HG02763 (cell line): ENCODE data around the gene NAA10.

ENCODE experiments used
- ATAC-seq: cut with Tn5 transposase; IDR thresholded peaks from one replicate; pipeline ENCODE4 v1.9.1; 2021; ENCODE audit warnings: mild to moderate bottlenecking, moderate library complexity; ENCODE audit not compliant: unreplicated experiment

The NAA10 gene

DNA sequence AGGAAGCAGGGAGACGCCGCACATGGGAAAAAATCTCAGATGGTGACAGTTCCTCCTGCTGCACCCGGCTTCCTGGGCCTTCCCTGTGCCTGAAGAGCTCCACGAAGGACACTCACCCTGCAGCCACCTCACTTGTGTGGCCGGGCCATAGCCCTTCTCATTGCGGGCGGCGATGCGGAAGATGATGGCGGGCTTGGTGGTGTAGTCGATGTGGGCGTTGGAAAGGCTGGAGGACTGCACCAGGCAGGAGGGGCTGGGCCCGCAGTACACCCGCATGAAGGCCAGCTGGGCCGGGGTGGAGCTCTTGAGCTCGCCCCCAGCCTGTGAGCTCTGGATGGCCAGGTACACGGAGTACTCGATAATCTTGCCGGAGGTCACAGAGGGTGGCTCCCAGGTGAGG, 15.3 kb upstream of the NAA10 start:
- ATAC-seq = no peak

DNA sequence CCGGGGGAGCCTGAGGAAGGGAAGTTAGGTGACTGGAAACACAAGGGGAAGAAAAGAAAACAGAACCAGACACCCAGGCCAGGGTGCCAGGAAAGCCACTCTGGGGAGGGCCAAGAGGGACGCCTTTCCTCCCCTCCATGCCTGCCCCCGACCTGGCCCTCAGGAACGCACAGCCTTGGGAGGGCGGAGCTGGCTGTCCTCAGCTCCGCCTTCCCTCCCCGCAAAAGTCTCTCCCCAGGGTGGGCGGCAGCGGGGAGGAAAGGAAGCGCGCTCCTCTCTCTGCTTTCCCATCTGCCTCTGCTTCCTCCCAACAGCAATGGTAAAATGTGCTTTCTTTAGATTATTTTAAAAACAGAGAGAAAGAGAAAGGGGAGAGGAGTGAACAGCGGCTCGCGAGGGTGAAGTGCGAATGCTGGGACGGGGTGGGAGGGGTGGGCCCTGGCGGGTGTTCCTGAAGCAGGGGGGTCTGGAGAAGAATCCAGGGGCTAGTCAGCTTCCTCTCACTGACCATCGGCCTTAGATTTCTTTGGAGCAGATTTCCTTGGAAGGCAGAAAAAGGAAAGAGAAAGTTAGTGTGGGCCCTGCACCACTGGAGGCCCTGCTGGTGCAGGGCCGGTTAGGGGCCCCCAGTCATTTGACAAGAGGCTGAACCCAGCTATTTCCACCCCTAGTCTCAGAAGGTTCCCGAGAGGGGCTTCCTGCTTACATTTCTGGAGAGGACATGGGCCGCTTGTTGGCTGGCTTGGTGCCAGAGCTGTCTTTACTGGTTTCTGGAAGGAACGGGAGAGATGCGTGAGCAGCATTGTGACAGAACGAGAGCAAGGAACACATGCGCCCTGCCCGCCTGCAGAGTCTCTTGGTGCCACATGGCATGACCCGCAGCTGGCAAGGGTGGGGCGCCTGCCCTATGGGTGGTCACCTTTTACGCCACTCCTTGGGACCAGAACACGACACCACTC, 14.3 kb upstream of the NAA10 start:
- ATAC-seq = no peak

- no peak for ATAC-seq
These were observed 13.2 kb upstream of the NAA10 start for GRCh38 chrX:153948002-153948466.

DNA sequence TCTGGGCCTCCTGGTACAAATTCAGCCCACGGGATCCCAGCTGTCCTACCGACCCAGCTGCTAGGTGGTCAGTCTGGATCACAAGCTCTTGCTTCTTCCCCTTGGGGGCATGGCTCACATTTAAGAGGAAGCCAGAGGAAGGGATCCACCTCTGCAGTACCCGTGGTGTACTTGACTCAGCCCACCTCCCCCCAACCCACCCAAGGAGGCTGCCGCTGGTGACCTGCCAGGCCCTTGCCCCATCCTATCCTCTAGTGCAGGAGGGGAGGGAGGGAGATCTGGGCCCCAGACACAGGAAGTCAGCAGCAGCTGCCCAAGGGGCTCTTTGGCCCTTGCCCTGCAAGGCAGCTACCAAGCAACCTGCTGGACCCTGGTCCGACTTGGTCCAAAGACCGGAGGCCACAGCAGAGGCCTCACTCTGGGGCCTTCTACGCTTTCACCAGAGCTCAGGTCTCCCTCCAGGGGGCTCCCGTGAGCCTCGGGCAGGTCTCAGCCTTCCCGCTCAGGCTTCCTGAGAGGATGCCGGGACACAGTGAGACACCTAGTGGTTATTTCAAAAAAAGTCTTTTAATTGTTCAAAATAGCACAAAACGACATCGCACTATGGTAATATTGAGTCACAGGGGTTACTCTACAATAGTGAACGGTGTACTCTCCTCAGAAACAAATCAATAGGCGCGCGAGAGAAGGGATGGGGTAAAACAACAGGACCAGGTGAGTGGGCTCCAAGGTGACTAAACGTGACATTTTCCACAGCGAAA, 12.4 kb upstream of the NAA10 start:
- peak; percentile 65 for ATAC-seq

- ATAC-seq = no peak
These were observed 11.4 kb upstream of the NAA10 start for GRCh38 chrX:153945956-153946943.

DNA sequence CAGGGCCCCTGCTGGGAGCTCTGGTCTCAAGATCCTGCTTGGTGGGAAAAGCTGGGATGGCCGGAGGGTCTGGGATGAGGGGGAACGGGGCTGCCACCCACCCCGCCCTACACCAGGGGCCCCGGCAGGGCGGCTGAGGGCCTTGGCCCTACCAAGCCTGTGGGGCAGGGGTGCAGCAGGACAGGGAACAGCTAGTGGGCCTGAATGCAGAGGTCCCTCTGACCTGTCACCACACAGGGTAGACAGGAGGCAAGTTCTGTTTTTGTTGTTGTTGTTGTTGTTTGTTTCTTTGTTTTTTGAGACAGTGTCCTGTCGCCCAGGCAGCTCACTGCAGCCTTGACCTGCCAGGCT, 9.9 kb upstream of the NAA10 start:
- ATAC-seq = no peak

- no peak for ATAC-seq
These were observed 9.4 kb upstream of the NAA10 start, which contains the start of gene RENBP for GRCh38 chrX:153944140-153944799. Gene RENBP (minus strand): TSS chrX:153944643. CDS start chrX:153944610, 33 bp downstream.

DNA sequence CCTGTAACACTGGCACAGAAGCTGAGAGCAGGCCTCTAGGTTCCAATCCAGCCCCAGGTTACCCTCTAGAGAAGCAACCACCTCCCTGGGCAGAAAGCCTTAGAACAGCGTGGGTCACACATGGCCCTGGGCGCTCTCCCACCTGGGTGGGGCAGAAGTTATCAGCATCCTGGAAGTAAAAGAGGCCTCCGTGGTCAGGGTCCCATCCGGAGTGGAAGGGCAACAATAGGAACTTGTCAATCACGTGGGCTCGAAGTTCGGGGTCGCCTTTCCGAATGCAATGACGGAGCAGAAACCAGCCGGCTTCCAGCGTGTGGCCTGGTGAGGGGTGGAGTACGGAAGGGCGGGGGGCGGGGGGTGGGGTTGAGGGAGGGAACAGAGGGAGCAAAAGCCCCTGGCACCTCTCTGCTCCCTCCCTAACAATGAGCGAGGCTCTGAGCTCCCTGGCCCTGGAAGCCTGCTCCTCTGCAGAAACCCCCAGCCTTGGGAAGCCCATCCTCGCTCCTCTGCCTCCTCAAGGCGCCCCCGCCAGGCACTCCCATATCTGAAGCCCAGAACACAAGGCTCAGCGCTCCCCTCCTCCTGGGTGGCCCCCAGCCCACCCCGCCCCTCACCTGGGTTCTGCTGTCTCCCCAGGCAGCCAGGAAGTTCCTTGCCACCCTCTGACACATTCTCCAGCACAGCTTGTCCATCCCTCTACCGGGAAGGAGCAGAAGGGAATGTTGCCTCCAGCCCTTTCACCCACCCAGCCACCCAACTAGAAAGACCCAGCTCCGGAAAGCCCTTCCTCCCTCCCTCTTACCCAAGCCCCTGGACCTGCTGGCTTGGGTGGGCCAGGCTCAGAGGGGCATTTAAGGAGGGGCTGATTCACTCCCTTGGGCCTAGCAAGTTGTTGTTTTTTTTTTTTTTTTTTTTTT, 6.8 kb upstream of the NAA10 start:
- no peak for ATAC-seq

- no peak for ATAC-seq
These were observed 4.7 kb upstream of the NAA10 start for GRCh38 chrX:153939573-153939972.

DNA sequence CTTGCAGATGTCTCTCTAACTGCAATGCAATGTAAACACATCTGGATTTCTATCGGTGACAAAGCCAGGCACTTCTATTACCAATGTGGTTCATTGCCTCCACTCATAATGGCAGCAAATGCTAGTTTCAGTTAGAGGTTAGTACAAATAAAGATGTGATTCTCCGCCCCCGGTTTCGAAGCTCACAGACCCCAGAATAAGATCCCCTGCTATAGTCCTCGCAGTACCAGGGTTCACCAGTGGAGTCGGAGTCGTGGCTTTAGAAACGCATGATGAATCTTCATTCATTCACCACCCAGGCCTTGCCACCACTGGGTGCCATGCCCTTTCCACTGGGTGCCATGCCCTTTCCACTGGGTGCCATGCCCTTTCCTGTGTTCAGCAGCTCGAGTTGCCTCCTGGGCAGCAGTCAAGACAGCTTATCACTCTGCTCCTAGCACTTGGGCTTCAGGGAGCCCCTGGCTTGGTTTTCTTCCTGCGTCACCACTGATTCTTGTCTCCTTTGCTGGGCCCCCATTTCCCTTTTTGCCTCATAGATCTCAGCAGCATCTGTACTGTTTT, 3.5 kb upstream of the NAA10 start:
- ATAC-seq = no peak

DNA sequence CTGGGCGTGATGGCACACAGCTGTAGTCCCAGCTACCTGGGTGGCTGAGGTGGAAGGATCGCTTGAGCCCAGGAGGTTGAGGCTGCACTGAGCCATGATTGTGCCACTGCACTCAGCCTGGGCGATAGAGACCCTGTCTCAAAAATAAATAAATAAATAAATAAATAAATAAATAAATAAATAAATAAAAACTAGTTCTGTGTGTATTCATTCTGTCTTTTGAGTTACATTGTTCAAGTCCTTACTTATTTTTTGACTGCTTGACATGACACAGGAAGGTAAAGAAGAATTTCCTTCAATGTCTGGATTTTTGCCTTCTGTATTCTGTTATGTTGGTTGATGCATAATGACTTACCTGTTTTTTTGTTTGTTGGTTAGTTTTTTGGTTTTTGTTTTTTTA, 2.2 kb upstream of the NAA10 start:
- ATAC-seq = no peak

- no peak for ATAC-seq
These were observed 552 bp upstream of the NAA10 start for GRCh38 chrX:153935326-153935851.

GRCh38 chrX:153934148-153934761, 582 bp downstream of the NAA10 start:
- ATAC-seq = peak; percentile 5

DNA sequence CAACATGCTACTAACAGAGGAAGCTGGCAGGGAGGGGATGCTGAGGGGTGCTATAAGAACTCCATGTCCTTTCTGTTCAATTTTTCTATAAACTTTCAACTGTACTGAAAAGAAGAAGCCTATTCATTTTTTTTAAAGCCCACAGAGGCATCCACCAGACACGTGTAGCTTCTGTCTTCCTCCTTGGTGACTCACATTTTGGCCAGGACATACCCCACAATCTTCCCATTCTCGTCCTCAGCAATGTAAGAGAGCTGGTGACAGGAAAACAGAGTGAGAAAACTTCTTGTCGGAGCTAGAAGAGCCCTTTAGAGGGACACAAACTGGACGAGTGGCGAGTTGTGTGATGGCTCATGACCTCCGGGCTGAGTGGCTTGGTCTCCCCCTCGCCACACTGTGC, 1.1 kb downstream of the NAA10 start:
- no peak for ATAC-seq

GRCh38 chrX:153932220-153932915, 2.5 kb downstream of the NAA10 start:
- no peak for ATAC-seq

DNA sequence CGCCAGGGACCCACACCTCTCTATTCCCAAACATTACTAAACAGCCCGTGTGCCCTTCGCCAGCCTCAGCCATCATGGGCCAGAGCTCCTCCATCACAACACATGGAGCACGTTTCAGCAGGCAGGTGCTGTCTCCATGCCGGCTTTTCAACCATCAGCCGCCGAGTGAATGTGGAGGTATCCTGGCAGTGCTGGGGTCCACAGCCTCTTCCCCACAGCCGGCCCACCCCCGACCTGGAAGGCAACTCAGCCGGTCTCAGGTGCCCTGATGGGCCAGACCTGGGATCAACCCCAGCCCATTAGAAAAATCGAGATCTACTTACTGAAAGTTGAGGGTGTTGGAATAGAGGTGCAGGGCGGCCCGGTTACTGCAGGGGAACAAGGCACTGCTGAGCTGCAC, 3.1 kb downstream of the NAA10 start:
- ATAC-seq = no peak

- no peak for ATAC-seq
These were observed 3.7 kb downstream of the NAA10 start for GRCh38 chrX:153931151-153931550.
